Progenitor cell of endocrine pancreas (in vitro differentiated cells): ENCODE measurements around the gene ATG4C. TPM values are rescaled to one million over a fixed set of nuclear protein-coding genes. Genes with fewer than 3 reads are reported as not detected.

Experiments used
- DNase-seq: peaks from one replicate; pipeline ENCODE4 v3.0.0; 2021; ENCODE audit warnings: low spot score; ENCODE audit not compliant: unreplicated experiment
- H3K27ac Mint-ChIP-seq: 2 replicates; pipeline ENCODE4 v1.8.0; 2021; ENCODE audit warnings: mild to moderate bottlenecking, moderate library complexity, mixed read lengths
- H3K27me3 Mint-ChIP-seq: 2 replicates; pipeline ENCODE4 v1.8.0; 2021; ENCODE audit warnings: mixed read lengths
- H3K36me3 Mint-ChIP-seq: 2 replicates; pipeline ENCODE4 v1.8.0; 2022; ENCODE audit warnings: mixed read lengths; ENCODE audit not compliant: insufficient read depth
- H3K4me1 Mint-ChIP-seq: 2 replicates; pipeline ENCODE4 v1.8.0; 2021; ENCODE audit warnings: low read depth, mixed read lengths
- H3K4me3 Mint-ChIP-seq: 2 replicates; pipeline ENCODE4 v1.8.0; 2021; ENCODE audit warnings: low read depth, mild to moderate bottlenecking, moderate library complexity, mixed read lengths
- H3K9me3 Mint-ChIP-seq: 2 replicates; pipeline ENCODE4 v1.8.0; 2021; ENCODE audit warnings: low read depth, mixed read lengths
- CTCF ChIP-seq: fragments of 200-600 bp; sonication (generic); IDR thresholded peaks from one replicate; pipeline ENCODE4 v1.5.0; 2021; ENCODE audit warnings: antibody characterized with exemption, mild to moderate bottlenecking; ENCODE audit not compliant: unreplicated experiment
- total RNA-seq: library from RNA; stranded (reverse); gene quantifications from 2 replicates; pipeline ENCODE4 v1.2.1, GENCODE V29; 2021

ATG4C gene
- total RNA-seq, 1 donor from 2014 or later = 13.0 TPM

GRCh38 chr1:62794053-62794452, 10.1 kb downstream of the ATG4C start:
- peaks cover 6% of the 10 kb centered on the region for H3K4me1 Mint-ChIP-seq
- no peak overlapping the region for H3K27ac Mint-ChIP-seq
- H3K36me3 Mint-ChIP-seq = no peaks in the 10 kb centered on the region

GRCh38 chr1:62796221-62796620, 12.3 kb downstream of the ATG4C start:
- H3K27ac Mint-ChIP-seq = no peak overlapping the region
- no peak for DNase-seq
- H3K9me3 Mint-ChIP-seq = no peaks in the 10 kb centered on the region
- H3K27me3 Mint-ChIP-seq = no peaks in the 10 kb centered on the region
- H3K4me1 Mint-ChIP-seq = peaks cover 6% of the 10 kb centered on the region
- TF ChIP-seq CTCF = no peak
- H3K36me3 Mint-ChIP-seq = peaks cover 4% of the 10 kb centered on the region
- H3K4me3 Mint-ChIP-seq = no peak overlapping the region

More at GRCh38 chr1:62794053-62794452, 10.1 kb downstream of the ATG4C start:
- Mint-ChIP-seq H3K27me3 (no peaks in the 10 kb centered on the region), H3K4me3 (no peak overlapping the region), H3K9me3 (no peaks in the 10 kb centered on the region)
- no peak for TF ChIP-seq CTCF
- DNase-seq = no peak

- H3K27ac Mint-ChIP-seq = no peak overlapping the region
- no peak for DNase-seq
- H3K9me3 Mint-ChIP-seq = peaks cover 4% of the 10 kb centered on the region
- no peaks in the 10 kb centered on the region for H3K27me3 Mint-ChIP-seq
- no peak for TF ChIP-seq CTCF
- H3K36me3 Mint-ChIP-seq = peaks cover 7% of the 10 kb centered on the region
- no peak overlapping the region for H3K4me3 Mint-ChIP-seq
- H3K4me1 Mint-ChIP-seq = no peaks in the 10 kb centered on the region
These were observed 15.8 kb downstream of the ATG4C start for GRCh38 chr1:62799688-62800087.

GRCh38 chr1:62800281-62800680, 16.3 kb downstream of the ATG4C start:
- no peak for TF ChIP-seq CTCF
- Mint-ChIP-seq H3K9me3 (peaks cover 4% of the 10 kb centered on the region), H3K27ac (no peak overlapping the region), H3K4me3 (no peak overlapping the region), H3K27me3 (no peaks in the 10 kb centered on the region), H3K36me3 (peaks cover 7% of the 10 kb centered on the region), H3K4me1 (no peaks in the 10 kb centered on the region)
- no peak for DNase-seq

- no peak overlapping the region for H3K27ac Mint-ChIP-seq
- no peak overlapping the region for H3K4me3 Mint-ChIP-seq
- peaks cover 4% of the 10 kb centered on the region for H3K9me3 Mint-ChIP-seq
- no peaks in the 10 kb centered on the region for H3K27me3 Mint-ChIP-seq
- DNase-seq = no peak
- peaks cover 7% of the 10 kb centered on the region for H3K36me3 Mint-ChIP-seq
- H3K4me1 Mint-ChIP-seq = no peaks in the 10 kb centered on the region
- TF ChIP-seq CTCF = no peak
These were observed 16.9 kb downstream of the ATG4C start for GRCh38 chr1:62800825-62801306.
